SK-N-MC (cell line): ENCODE measurements around the gene ATP5F1D.

Source experiments
- EZH2 ChIP-seq: fragments of 200-600 bp; sonication (generic); IDR thresholded peaks from one replicate; pipeline ENCODE4 v1.6.1; 2017; ENCODE audit warnings: antibody characterized with exemption
- POLR2AphosphoS5 ChIP-seq: IDR thresholded peaks from 2 replicates; pipeline ENCODE4 v1.6.1; 2012; ENCODE audit warnings: mild to moderate bottlenecking, low read depth, low read length, borderline replicate concordance

- TF ChIP-seq POLR2AphosphoS5 (no peak), EZH2 (no peak)
These were observed 3.7 kb upstream of the ATP5F1D start, which contains the start of gene CBARP for GRCh38 chr19:1237754-1238368.
